GM18498 (cell line): Measurements from ENCODE around the gene KCNK10.

Experiments
- ATAC-seq: cut with Tn5 transposase; IDR thresholded peaks from one replicate; pipeline ENCODE4 v1.9.1; 2021; ENCODE audit warnings: mild to moderate bottlenecking, moderate library complexity; ENCODE audit not compliant: unreplicated experiment

The KCNK10 gene

GRCh38 chr14:88189417-88190191 lies 133.5 kb downstream of the KCNK10 start:
- peak; percentile 82 for ATAC-seq

- peak; percentile 47 for ATAC-seq
These were observed 134.2 kb downstream of the KCNK10 start for GRCh38 chr14:88188745-88189416.

GRCh38 chr14:88185843-88186242 lies 137.2 kb downstream of the KCNK10 start:
- ATAC-seq, result no peak

- ATAC-seq, result no peak
These were observed 138.1 kb downstream of the KCNK10 start for GRCh38 chr14:88184956-88185355.

- ATAC-seq, result no peak
These were observed 142.0 kb downstream of the KCNK10 start for GRCh38 chr14:88181072-88181471.

- ATAC-seq, result no peak
These were observed 143.4 kb downstream of the KCNK10 start for GRCh38 chr14:88179716-88180115.

GRCh38 chr14:88170333-88170732 lies 152.7 kb downstream of the KCNK10 start:
- ATAC-seq, result no peak

GRCh38 chr14:88168498-88169165 lies 154.4 kb downstream of the KCNK10 start:
- peak; percentile 82 for ATAC-seq

GRCh38 chr14:88168025-88168424 lies 155.0 kb downstream of the KCNK10 start:
- ATAC-seq, result no peak

- no peak for ATAC-seq
These were observed 156.5 kb downstream of the KCNK10 start for GRCh38 chr14:88166616-88167015.

GRCh38 chr14:88164906-88165534 lies 158.0 kb downstream of the KCNK10 start:
- no peak for ATAC-seq

- ATAC-seq, result no peak
These were observed 159.3 kb downstream of the KCNK10 start for GRCh38 chr14:88163731-88164255.

- ATAC-seq, result no peak
These were observed 166.9 kb downstream of the KCNK10 start for GRCh38 chr14:88156127-88156526.

- ATAC-seq, result no peak
These were observed 168.1 kb downstream of the KCNK10 start for GRCh38 chr14:88154926-88155325.

- no peak for ATAC-seq
These were observed 168.7 kb downstream of the KCNK10 start for GRCh38 chr14:88154321-88154720.

- ATAC-seq, result no peak
These were observed 176.0 kb downstream of the KCNK10 start for GRCh38 chr14:88146881-88147649.

- ATAC-seq, result no peak
These were observed 179.3 kb downstream of the KCNK10 start for GRCh38 chr14:88143810-88144209.

GRCh38 chr14:88142997-88143396 lies 180.1 kb downstream of the KCNK10 start:
- ATAC-seq, result no peak

GRCh38 chr14:88140874-88141273 lies 182.2 kb downstream of the KCNK10 start:
- ATAC-seq, result no peak

GRCh38 chr14:88137327-88137726 lies 185.7 kb downstream of the KCNK10 start:
- no peak for ATAC-seq
